HG02943 (cell line): ENCODE data around the gene TMEM63A.
A peak's percentile ranks its signal among the peaks of the same experiment; 100 is the strongest.

ENCODE experiments used
- ATAC-seq: cut with Tn5 transposase; IDR thresholded peaks from one replicate; pipeline ENCODE4 v1.9.1; 2021; ENCODE audit warnings: mild to moderate bottlenecking, low read depth, moderate library complexity; ENCODE audit not compliant: unreplicated experiment

Gene TMEM63A

DNA sequence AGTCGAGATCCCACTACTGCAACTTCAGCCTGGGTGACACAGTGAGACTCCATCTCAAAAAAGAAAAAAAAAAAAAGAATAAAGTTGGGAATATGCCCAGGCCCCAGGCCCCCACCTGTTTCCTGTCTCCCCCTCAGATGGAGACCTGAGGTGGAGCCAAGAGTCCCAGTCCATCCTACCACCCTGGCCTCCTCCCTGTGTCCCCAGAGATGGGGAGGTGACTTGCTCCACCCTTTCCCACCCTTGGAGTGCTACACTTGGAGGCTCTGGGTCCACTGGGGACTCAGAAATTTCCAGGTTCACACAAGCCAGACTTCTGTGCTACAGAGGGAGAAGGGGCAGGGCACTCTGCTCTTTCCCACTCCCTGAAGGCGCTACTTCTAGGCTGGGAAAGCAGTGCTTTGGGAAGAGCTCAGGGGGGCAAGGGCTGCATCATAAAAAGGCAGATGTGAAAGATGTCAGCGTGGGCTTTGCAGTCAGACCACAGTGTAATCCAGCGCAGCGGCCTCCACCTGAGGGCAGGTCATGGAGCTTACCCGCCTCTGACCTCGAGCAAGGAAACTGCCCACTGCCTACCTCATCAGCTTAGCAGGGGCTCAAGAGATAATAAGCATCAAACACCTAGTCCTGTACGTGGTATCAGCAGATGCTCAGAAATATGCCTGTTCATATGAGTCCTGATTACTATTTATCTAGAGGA, 13.4 kb downstream of the TMEM63A start:
- no peak for ATAC-seq

DNA sequence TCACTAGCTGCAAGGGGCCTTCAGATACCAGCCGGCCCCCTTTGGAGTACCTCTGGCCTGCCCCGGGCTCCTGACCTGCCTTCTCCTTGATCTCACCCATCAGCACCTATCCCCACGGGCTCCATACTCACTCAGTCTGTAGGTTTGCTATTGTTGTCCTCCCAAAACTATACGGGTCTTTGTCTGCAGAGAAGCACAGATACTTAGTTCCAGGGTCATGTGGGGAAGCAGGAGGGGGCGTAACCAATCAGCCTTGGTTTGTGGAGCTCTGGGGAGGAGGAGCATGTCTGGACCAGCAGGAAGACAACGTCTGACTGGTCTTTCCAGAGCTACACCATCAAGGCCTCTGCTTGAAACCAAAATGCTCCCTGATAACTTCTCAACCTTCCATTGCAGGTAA, 15.2 kb downstream of the TMEM63A start:
- no peak for ATAC-seq

DNA sequence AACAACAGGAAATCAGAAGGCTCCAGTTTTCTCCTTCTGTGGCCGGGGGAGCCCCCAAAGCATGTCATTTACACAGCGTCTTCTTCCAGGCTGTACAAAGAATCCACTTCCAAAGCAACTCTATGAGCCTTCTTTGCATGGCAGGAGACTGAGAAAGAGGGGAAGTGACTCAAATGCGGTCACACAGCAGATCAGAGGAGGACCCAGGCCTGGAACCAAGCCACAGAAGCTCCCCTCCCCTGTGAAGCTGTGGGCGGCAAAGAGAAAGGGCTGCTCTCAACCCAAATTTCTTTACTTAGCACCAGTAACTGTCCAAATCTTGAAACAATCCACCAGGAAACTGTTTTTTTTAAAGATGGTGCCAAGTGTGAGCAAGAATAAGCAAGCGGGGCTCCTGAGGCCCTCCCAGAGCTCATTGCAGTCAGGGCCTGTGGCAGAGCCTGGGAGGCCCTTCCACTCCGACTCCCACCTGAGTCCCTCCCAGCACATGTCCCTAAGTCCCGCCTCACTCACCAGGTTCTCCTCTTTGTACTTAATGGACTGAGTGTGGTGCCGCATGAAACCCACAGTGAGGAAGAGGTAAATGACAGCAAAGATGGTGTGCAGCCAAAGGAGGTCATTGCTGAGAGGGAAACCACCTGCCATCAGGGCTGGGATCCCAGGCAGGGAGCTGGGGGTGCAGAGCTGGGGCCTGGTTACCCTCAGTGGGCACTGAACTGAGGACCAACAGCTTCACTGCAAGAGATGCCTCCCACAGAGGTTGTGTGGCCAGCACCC, 15.9 kb downstream of the TMEM63A start:
- ATAC-seq, result no peak

DNA sequence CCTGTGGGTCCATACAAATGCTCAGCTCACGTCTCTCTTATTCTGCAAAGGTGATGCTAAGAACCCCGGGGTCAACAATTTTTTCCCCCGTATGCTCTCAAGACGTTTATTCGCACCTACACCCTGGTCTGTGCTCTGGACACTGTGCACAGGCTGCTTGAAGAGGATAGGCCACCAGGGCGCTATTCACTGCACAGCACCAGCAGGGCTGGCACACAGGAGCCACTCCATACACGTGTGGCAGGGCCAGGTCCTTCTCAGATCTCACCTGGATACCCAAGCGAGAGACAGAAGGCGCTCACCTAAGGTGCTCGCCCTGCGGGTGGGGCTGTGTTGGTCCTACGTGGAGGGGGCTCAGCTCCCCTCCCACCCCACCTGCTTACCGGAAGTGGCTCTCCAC, 16.7 kb downstream of the TMEM63A start:
- ATAC-seq, result no peak

DNA sequence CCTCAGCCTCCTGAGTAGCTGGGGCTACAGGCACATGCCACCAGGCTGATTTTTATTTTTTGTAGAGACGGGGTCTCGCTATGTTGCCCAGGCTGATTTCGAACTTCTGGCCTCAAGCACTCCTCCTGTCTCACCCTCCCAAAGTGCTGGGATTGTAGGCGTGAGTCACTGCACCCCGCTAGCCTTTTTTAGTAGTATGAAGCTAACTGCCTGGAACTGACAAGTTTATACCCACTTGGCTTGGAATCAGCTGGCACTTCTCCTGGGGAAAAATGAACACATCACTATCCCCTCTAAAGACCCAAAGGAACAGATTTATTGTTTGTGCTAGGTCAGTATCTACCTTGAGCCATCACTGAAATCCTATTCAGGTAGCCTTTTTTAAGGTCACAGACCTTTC, 19.0 kb downstream of the TMEM63A start:
- ATAC-seq, result no peak

DNA sequence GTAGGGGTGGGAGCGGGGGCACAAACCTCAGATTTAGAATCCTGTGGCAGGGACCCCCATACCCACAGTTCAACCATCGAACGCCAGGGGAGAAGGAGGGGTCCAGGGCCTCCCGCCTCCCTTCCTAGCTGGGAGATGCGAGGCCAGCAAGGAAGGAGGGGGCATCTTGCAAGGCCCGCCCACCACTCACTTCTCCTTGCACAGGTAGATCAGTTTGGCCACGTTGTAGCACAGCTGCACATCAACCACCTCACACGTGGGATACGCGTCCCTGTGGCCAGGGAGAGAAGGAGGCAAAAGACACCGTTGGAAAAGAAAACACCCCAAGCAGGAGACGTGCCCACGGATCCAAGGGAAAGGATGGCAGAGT, 19.6 kb downstream of the TMEM63A start:
- ATAC-seq, result no peak

DNA sequence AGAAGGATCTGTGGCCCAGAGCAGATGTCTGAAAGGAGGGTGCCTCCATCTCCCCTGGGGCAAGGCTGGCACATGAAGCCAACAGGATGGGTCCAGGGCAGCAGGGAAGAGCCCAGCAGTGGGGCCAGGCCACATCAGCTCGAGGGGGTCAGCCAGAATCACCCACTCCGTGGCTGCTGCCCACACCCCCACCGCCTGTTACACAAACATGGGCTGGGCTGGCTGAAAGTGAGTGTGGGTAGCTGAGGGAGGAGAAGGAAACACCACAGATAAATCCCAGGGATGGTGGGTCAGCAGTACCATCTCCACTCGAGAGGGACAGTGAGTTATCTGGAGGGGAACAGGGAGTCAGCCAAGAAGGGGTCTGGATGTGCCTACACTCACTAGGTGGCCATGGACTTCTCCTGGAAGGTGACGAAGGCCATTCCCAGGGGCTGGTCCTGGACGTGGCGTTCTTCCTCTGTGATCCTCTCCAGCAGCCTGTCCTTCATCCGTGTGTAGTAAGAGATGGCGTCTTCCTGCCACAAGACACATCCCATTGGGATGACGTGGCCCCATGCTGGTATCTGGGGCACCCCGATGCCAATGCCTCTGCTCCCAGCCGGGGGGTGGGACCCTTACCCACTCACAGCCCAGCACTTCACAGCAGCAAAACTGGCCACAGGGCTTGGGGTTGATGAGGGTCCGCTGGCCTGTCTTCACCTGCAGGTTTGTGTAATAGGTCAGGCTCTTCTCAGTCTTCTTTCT, 20.2 kb downstream of the TMEM63A start:
- no peak for ATAC-seq

DNA sequence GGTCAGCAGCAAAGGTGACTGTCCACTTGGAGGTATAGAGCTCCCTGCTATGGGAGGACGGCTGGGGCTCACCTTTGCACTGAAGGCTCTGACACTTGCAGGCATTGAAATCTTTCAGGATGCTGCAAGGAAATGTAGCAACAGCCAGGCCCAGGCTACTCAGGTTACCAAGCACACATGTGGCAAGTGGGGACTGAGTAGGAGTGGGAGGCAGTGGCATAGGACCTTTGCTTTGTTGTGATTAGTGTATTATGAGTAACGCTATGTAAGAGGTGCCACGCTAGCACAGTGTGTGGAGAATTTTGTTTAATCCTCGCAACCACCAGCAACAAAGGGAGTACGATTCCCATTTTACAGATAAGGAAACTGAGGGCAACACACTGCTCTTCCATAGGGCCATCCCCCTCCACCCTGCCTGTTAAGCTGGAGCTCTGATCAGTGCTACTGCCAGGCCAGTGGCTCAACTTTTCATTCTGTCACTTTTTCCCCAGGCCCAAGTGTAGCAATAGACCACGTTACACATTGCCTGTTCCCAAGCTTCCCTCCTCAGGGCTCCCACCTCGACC, 21.2 kb downstream of the TMEM63A start:
- ATAC-seq, result no peak

DNA sequence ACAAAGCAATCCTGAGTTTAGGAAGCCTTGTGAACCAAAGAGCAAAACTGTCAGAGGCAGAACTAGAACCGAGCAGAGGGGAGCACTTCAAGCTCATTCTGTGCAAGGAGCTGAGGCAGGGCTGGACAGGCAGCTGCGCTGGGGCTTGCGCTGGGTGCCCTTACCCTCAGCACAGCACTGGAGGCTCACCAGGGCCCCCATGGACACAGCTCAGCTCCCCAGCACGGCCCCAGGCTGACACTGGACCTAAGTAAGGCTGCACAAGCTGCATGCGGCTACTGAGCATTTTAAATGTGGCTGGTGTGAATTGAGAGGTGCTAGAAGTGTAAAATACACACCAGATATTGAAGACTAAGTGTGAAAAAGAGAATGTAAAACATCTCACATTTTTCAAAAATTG, 22.1 kb downstream of the TMEM63A start:
- no peak for ATAC-seq

DNA sequence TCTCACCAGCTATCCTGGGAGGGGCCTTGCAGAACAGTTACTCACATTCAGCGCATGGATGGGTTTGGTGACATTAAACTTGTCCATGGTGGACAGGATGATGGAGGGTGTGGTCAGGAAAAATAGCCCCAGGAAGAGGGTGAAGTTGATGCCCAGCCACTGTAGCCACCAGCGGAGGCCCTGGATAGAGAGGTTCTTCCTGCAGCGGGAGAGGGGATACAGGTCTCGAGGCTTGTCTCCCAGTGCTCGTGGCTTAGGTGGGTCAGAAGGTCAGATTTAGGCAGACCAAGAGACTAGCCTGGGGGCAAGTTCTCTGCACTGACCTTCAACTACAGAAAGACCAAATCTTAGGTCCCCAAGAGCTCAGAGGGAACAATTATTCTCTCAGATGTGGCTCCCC, 23.0 kb downstream of the TMEM63A start:
- ATAC-seq, result no peak

DNA sequence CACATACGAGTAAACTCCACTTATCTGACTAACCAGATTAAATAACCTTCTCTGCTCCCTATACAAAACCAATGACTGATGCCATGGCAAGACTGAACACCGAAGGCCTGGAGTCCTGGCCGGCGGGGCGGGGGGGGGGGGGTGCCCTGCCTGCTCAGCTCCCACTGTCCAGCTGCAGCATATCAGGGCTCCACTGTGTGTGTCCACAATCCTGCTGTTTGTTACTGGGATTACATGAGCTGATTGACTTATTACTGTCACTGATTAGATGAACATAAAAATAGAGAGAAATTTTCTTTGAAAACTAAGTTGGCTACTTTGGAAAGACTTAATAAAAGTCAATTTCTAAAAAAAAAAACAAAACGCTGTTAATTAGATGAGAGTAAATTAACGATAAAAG, 24.9 kb downstream of the TMEM63A start:
- no peak for ATAC-seq

DNA sequence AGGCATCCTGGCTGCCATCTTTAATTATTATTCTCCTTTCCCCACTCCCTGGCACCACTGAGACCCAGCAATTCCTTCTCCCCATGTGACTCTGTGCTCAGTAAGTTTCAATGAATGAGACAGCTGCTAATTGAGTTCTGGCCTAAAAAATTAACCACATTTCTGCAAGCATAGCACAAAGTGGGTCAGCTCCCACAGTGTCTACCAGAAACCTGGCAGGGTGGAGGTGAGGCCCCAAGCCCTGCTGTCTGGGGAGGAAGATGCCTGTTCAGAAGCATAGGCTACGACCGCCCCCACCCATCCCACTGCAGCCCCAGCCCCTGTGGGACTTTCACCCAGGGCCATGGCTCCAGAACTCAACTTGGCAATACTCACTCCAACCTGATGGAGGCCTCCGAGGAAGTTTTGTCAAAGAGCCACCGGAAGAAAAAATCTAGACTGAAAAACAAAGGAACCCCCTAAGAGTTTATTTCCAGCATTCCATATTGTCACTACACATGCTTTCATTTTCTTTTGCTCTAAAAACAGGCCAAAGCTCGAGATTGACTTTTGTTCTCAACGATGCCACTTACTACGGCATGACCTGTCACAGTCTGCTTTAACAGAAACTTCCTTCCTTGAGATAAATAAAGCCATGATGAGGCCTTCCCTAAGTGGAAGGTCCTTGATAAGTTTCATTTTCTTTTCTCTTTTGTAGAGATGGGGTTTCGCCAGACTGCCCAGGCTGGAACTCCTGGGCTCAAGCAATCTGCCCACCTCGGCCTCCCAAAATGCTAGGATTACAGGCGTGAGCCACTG, 26.5 kb downstream of the TMEM63A start:
- ATAC-seq, result no peak

DNA sequence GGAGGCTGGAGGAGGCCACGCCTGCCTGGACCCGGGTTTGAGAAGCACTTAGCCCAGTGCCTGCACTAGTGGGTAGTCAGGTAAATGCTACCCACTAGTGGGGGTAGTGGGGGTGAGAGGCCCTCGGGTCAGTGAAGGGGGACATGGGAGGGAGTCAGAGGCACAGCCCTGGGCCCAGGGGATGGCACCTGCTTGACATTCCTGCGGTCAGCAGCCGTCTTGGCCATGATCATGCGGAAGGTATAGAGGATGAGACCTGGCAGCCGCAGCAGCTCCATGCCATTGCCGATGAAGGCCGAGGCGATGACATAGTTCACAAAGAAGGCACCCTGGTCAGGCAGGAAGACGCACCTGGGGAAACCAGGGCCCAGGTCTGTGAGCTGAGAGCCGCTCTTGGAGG, 28.7 kb downstream of the TMEM63A start:
- no peak for ATAC-seq

DNA sequence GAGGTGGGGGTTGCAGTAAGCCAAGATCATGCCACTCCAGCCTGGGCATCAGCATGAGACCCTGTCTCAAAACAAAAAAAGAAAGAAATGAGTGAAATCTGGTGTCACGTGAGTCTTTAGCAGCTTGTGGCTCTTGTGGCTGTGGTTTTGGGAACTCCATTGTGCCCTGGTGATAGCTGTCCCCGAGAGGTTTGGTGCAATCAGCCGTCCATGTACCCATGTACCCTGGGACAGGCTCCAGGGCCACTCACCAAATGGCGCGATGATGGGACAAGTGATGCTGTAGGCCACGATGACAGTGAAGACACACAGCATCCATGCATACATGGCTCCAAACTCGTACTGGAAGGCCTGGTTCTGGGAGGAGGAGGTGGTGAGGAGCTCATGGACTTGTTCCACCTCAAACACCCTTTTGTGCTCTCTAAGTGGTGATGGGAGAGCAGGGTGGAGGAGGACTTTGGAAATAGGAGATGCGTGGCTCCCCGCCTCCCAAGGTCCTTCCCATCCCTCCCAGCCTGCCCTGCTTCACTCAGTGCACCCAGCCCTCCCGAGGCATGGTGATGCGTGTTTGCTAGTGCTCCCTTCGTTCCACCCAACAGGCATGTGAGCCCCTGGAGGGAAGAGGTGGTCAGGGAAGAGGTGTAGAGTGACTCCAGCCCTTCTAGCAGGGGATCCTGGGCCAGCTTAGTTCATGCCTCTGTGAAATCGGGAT, 29.6 kb downstream of the TMEM63A start:
- ATAC-seq, result no peak

DNA sequence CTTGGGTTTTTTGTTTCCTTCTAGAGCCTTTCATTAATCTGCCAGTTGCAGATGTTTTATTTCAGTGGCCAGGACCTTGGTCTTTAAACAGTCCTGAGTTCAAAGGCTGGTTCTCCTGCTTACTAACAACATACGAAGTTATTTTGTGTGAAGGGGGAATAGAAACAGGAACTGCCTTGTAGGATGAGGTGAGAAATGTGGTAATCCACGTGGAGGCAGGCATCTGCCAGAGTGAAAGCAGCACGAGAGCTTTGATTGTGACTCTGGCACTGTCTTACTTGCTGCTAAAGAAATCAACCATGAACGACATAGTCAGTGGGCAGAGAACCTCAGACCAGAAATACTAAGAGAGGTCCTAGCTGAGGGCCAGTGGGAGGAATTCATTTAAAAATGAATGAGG, 30.4 kb downstream of the TMEM63A start:
- ATAC-seq, result no peak

DNA sequence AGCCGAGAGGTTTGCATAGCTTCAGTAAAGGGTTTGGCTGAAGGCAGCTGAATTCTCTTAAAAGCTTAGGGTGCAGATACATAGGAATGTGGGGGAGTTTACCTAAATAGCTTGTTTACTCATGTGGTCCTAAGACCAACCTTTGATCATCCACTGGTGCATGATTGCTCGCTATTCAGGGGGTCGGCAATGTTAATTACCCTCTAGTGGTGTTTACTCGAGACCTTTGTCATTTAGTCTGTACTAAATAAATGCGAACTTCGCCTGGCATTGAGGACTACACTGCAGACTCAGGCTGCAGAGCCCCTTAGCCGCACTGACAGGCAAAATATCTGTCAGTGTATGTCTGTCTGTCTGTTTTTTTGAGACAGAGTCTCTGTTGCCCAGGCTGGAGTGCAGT, 31.8 kb downstream of the TMEM63A start:
- no peak for ATAC-seq

DNA sequence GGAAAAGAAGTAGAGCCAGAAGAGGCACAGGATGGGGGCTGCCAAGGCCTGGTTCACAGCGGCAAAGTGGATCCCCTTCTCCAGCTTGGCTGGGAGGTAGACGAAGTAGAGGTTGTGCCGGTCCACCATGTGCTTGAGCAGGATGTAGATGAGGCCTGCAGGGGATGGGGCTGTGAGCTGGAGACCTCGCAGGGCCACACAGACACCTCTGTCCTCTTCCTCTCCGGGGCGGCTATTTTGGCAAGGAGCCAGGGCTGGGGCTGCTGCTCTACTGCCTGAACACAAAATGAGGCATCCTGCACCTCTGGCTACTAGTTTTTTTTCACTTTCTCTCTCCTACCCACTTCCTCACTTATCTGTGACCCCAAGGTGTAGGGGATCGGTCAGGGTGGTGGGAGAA, 32.3 kb downstream of the TMEM63A start:
- no peak for ATAC-seq

DNA sequence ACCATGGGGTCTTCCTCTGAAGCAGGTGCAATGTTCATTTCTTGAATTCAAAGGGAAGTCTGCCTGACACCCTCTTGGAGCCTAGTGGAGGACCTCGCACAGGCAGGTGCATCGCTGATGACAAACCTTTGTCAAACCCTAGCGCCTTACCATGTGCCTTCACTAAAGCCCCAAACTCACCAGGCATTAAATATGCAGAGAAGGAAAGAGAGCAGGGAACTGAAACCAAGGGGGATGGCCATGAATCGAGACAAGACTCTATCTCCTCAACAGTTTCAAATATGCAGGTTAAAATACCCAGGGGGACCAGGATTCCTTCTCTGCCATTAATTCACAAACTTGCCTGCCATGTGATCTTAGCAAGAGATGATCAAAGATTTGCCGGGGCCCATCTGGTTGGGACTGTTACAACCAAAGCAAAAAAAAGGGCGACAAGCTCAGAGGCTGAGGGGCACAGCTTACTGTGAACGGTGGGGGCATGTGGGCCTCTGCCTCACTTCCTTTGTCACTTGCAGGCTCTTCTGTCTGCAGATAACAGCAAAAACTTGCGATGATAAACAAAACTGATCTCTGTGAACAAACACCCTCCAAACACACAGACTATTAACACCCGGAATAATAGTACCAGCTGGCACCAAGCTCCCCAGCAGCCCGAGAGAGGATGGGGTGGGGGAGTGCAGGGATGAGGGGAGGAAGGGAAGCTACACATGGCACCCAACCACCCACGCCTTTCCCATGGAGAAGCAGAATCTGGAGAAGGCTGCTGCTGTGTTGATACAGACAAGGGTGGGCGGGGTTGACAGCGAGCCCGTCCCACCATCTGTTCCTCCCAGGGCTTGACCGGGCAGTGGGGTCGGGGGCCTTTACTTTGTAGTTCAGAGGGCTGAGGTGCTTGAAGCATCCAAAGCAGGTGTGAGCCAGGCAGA, 33.9 kb downstream of the TMEM63A start:
- ATAC-seq, result peak; percentile 58

DNA sequence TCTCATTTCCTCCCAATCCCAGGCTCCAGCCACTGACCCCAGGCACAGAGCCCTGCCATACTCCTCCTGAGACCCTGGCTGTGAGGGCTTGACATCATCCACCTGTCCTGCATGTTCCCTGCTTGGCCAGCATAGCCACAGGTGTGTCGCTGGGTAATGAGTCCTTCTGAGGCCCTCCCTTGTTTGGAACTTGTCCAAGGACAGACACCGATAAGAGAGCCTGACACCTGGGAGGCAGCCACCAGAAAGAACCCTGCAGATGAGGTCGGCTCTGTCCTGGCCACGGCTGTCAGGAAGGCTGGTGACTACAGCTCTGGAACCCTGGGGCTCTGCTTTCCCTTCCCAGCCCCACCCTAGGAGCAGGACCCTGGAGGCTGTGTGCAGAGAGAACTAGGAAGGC, 34.6 kb downstream of the TMEM63A start:
- ATAC-seq, result peak; percentile 7
